ENCODE measurements around the gene PHTF1.
"Not testable (repeated sequence)": the region's sequence is repeated elsewhere in the genome, so short reads cannot be mapped to it uniquely, and the experiment has no call there.

DNA sequence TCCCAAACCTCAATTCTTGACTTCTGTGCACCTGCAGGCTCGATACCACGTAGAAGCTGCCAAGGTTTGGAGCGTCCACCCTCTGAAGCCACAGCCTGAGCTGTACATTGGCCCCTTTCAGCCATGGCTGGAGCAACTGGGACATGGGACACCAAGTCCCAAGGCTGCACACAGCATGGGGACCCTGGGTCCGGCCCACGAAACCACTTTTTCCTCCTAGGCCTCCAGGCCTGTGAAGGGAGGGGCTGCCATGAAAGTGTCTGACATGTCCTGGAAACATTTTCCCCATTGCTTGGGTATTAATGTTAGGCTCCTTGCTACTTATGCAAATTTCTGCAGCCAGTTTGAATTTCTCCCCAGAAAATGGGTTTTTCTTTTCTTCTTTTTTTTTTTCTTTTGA lies 40.7 kb downstream of the PHTF1 start:
- not testable (repeated sequence) for TF ChIP-seq CTCF (conservative IDR thresholded peaks at IDR 0.05; ENCODE audit: low read depth, low read length); POLR2A (IDR thresholded peaks at IDR 0.05; ENCODE audit: low read depth, low read length); MAFK (IDR thresholded peaks at IDR 0.05; ENCODE audit: low read depth, low read length); RCOR1 (IDR thresholded peaks at IDR 0.05; ENCODE audit: insufficient replicate concordance, low read length); FOS (IDR thresholded peaks at IDR 0.05; ENCODE audit: low read depth, low read length); RAD21 (IDR thresholded peaks at IDR 0.05; ENCODE audit: low read length); NFE2L2 (IDR thresholded peaks at IDR 0.05; ENCODE audit: low read depth, low read length); RFX5 (IDR thresholded peaks at IDR 0.05; ENCODE audit: low read depth, low read length); CEBPB (IDR thresholded peaks at IDR 0.05; ENCODE audit: low read depth, low read length)
- TF ChIP-seq, protein P1, sequence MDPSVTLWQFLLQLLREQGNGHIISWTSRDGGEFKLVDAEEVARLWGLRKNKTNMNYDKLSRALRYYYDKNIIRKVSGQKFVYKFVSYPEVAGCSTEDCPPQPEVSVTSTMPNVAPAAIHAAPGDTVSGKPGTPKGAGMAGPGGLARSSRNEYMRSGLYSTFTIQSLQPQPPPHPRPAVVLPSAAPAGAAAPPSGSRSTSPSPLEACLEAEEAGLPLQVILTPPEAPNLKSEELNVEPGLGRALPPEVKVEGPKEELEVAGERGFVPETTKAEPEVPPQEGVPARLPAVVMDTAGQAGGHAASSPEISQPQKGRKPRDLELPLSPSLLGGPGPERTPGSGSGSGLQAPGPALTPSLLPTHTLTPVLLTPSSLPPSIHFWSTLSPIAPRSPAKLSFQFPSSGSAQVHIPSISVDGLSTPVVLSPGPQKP (IDR thresholded peaks at IDR 0.05; ENCODE audit: borderline replicate concordance, low read depth, low read length), result not testable (repeated sequence)
